IMR-90 (cell line): Measurements from ENCODE around the gene MICA. TPM values are rescaled to one million over a fixed set of nuclear protein-coding genes. Genes with fewer than 3 reads are reported as not detected.

Source experiments
- ATAC-seq: fragments of 200-7000 bp; cut with Tn5 transposase; 2 replicates; pipeline ENCODE4 v1.9.1; 2020; ENCODE audit warnings: low read depth, mild to moderate bottlenecking, moderate library complexity
- BruUV-seq: library from RNA; stranded (reverse); fragments of 400-500 nt; replicated peaks from 2 replicates; lab custom pipeline; 2021; lab: Mats Ljungman, UMichigan
- CTCF ChIA-PET: fragments of 300-600 bp; formaldehyde crosslinking; extraction: SDS; loops from one replicate; lab custom pipeline; 2021; ENCODE audit warnings: antibody characterized with exemption; lab: Yijun Ruan, JAX
- POLR2A ChIA-PET: fragments of 300-600 bp; sonication (Branson Sonifier 250); formaldehyde crosslinking; loops from one replicate; lab custom pipeline; 2022; ENCODE audit warnings: antibody characterized with exemption; ENCODE audit not compliant: unreplicated experiment; lab: Charles Lee
- DNase-seq: peaks from one replicate; pipeline ENCODE4 v3.0.0; 2013
- H2AFZ ChIP-seq: replicated peaks from 2 replicates; pipeline ENCODE3; 2013; ENCODE audit warnings: low read length, mild to moderate bottlenecking; ENCODE audit not compliant: poor library complexity
- H2AK5ac ChIP-seq: 2 replicates; pipeline ENCODE4 v1.6.1; 2013; ENCODE audit warnings: low read depth, low read length, inconsistent platforms
- H2AK9ac ChIP-seq: replicated peaks from 2 replicates; pipeline ENCODE3; 2013; ENCODE audit warnings: mild to moderate bottlenecking, low read depth, low read length, moderate library complexity; ENCODE audit not compliant: poor library complexity
- H2BK120ac ChIP-seq: 2 replicates; pipeline ENCODE4 v1.6.1; 2013; ENCODE audit warnings: low read depth, low read length, inconsistent platforms
- H2BK15ac ChIP-seq: 3 replicates; pipeline ENCODE4 v1.6.1; 2013; ENCODE audit warnings: low read depth, low read length, inconsistent platforms
- H2BK20ac ChIP-seq: 2 replicates; pipeline ENCODE4 v1.6.1; 2013; ENCODE audit warnings: low read depth, mild to moderate bottlenecking, inconsistent platforms, low read length, moderate library complexity
- H2BK5ac ChIP-seq: 2 replicates; pipeline ENCODE4 v1.6.1; 2013; ENCODE audit warnings: mild to moderate bottlenecking, low read depth, low read length, inconsistent platforms; ENCODE audit not compliant: poor library complexity, severe bottlenecking
- H3K14ac ChIP-seq: replicated peaks from 2 replicates; pipeline ENCODE4 v1.6.1; 2013; ENCODE audit warnings: low read depth, low read length, inconsistent platforms
- H3K18ac ChIP-seq: 2 replicates; pipeline ENCODE4 v1.6.1; 2013; ENCODE audit warnings: low read depth, low read length, control low read depth
- H3K23ac ChIP-seq: 2 replicates; pipeline ENCODE4 v1.6.1; 2013; ENCODE audit warnings: low read depth, low read length, inconsistent platforms
- H3K27ac ChIP-seq: 2 replicates; pipeline ENCODE4 v1.5.1; 2013; ENCODE audit warnings: mild to moderate bottlenecking, control low read depth, low read length; ENCODE audit not compliant: insufficient read depth
- H3K27me3 ChIP-seq: 2 replicates; pipeline ENCODE4 v1.6.1; 2013; ENCODE audit warnings: low read length; ENCODE audit not compliant: control insufficient read depth, insufficient read depth
- H3K36me3 ChIP-seq: 2 replicates; pipeline ENCODE4 v1.6.1; 2013; ENCODE audit warnings: low read length, mixed read lengths; ENCODE audit not compliant: control insufficient read depth, insufficient read depth
- H3K4ac ChIP-seq: 2 replicates; pipeline ENCODE4 v1.6.1; 2013; ENCODE audit warnings: low read depth, low read length, inconsistent platforms
- H3K4me1 ChIP-seq: 2 replicates; pipeline ENCODE4 v1.6.1; 2013; ENCODE audit warnings: low read length, mixed read lengths; ENCODE audit not compliant: control insufficient read depth, insufficient read depth
- H3K4me2 ChIP-seq: 2 replicates; pipeline ENCODE4 v1.6.1; 2013; ENCODE audit warnings: low read depth, mild to moderate bottlenecking, control low read depth, low read length, moderate library complexity
- H3K4me3 ChIP-seq: 2 replicates; pipeline ENCODE4 v1.5.1; 2013; ENCODE audit warnings: low read depth, mild to moderate bottlenecking, control low read depth, low read length, moderate library complexity; ENCODE audit not compliant: insufficient read depth
- H3K56ac ChIP-seq: 2 replicates; pipeline ENCODE4 v1.6.1; 2013; ENCODE audit warnings: low read length, inconsistent platforms; ENCODE audit not compliant: insufficient read depth; ENCODE audit errors: extremely low read depth
- H3K79me1 ChIP-seq, 2 experiments: 2 replicates each; pipeline ENCODE4 v1.6.1; 2013; ENCODE audit warnings: low read length in 2 of 2, inconsistent platforms in 1 of 2, low read depth in 1 of 2
- H3K9ac ChIP-seq: 2 replicates; pipeline ENCODE4 v1.6.1; 2013; ENCODE audit warnings: low read depth, low read length, control low read depth
- H3K9me1 ChIP-seq: 2 replicates; pipeline ENCODE4 v1.6.1; 2013; ENCODE audit warnings: low read length, inconsistent platforms; ENCODE audit not compliant: insufficient read depth
- H3K9me3 ChIP-seq: 2 replicates; pipeline ENCODE4 v1.6.1; 2013; ENCODE audit warnings: low read length; ENCODE audit not compliant: control insufficient read depth, insufficient read depth
- H4K20me1 ChIP-seq: 2 replicates; pipeline ENCODE4 v1.6.1; 2013; ENCODE audit warnings: low read length, inconsistent platforms; ENCODE audit not compliant: insufficient read depth
- H4K5ac ChIP-seq: 2 replicates; pipeline ENCODE4 v1.6.1; 2013; ENCODE audit warnings: mild to moderate bottlenecking, low read depth, low read length, control low read depth
- H4K8ac ChIP-seq, 2 experiments: 2 replicates each; pipeline ENCODE4 v1.6.1; 2013; ENCODE audit warnings: low read depth in 2 of 2, low read length in 2 of 2, control low read depth in 1 of 2, inconsistent platforms in 1 of 2
- H4K91ac ChIP-seq: 2 replicates; pipeline ENCODE4 v1.6.1; 2013; ENCODE audit warnings: low read depth, low read length, inconsistent platforms; ENCODE audit not compliant: insufficient read depth
- WGBS, 2 experiments: methylation state at CpG; one replicate each; pipeline versions ENCODE4 v1.1.5 to v1.1.7; 2013; ENCODE audit warnings: missing lambda C conversion rate in 2 of 2; ENCODE audit not compliant: insufficient read length in 1 of 2; ENCODE audit errors: extremely low coverage in 2 of 2; 5-methylcytosine and 5-hydroxymethylcytosine counted together
- dilution Hi-C: fragments of 300-500 bp; cut with HindIII; formaldehyde crosslinking; loops from one replicate; pipeline ENCODE4 v1.14.3; 2018; ENCODE audit warnings: low sequenced_read_pairs; ENCODE audit not compliant: unreplicated experiment
- in situ Hi-C: fragments of 300-500 bp; cut with MboI; formaldehyde crosslinking; loops from 3 replicates; pipeline ENCODE4 v1.14.3; 2019; ENCODE audit warnings: low sequenced_read_pairs, inconsistent platforms, mixed read lengths
- intact Hi-C: fragments of 100-400 bp; cut with micrococcal nuclease; formaldehyde crosslinking; loops from 2 replicates; pipeline ENCODE4 v1.10.0; 2022
- polyA plus RNA-seq, 3 experiments: library from polyadenylated mRNA; depleted of rRNA; stranded (reverse); fragments of >200 nt; gene quantifications; 2 replicates each; pipeline ENCODE4 v1.2.3, GENCODE V29; 2012; ENCODE audit warnings: low replicate concordance in 1 of 3
- total RNA-seq: library from RNA; depleted of rRNA; stranded (reverse); fragments of >200 nt; gene quantifications from 2 replicates; pipeline ENCODE4 v1.2.3, GENCODE V29; 2012
- TF ChIP-seq, protein P1 (sequence below): conservative IDR thresholded peaks from 2 replicates; pipeline ENCODE4 v1.5.1; 2012; ENCODE audit warnings: mild to moderate bottlenecking, low read depth, low read length, improper control_type of control experiment

The MICA gene
- total and polyA plus RNA-seq, 2 of the 4 experiments (the other 2 are of a cell fraction) = 55.9 to 67.7 TPM

DNA sequence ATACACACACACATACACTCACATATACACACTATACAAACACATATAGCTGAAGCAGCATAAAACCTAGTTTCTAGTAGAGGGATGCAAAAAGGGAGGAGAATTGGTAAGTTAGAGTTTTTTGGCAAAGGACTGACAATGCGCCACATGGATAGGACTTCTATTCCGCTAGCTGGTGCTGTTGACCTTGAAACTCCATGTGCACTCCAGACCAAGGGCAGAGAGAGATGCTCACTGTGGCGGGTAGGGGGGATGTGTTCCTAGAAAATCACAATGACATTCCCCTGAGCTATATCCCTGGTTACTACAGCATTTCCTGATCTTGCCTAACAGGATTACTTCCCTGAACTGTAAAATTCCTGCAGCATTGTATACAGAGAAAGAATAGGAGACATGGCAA lies 19.2 kb downstream of the MICA start:
- TF ChIP-seq, protein P1, sequence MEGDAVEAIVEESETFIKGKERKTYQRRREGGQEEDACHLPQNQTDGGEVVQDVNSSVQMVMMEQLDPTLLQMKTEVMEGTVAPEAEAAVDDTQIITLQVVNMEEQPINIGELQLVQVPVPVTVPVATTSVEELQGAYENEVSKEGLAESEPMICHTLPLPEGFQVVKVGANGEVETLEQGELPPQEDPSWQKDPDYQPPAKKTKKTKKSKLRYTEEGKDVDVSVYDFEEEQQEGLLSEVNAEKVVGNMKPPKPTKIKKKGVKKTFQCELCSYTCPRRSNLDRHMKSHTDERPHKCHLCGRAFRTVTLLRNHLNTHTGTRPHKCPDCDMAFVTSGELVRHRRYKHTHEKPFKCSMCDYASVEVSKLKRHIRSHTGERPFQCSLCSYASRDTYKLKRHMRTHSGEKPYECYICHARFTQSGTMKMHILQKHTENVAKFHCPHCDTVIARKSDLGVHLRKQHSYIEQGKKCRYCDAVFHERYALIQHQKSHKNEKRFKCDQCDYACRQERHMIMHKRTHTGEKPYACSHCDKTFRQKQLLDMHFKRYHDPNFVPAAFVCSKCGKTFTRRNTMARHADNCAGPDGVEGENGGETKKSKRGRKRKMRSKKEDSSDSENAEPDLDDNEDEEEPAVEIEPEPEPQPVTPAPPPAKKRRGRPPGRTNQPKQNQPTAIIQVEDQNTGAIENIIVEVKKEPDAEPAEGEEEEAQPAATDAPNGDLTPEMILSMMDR = no peak
- H3K9me1 ChIP-seq = peaks cover 3% of the 10 kb centered on the region; the same call in 1 of the 2 replicates
- no peak overlapping the region for H2BK5ac ChIP-seq
- no peak overlapping the region for H3K9ac ChIP-seq
- no peak overlapping the region for H2BK15ac ChIP-seq
- H3K9me3 ChIP-seq = no peaks in the 10 kb centered on the region
- no peak overlapping the region for H4K91ac ChIP-seq
- BruUV-seq = no TSS peak
- no peak overlapping the region for H3K23ac ChIP-seq
- H3K36me3 ChIP-seq = no peaks in the 10 kb centered on the region
- H3K79me1 ChIP-seq = no peaks in the 10 kb centered on the region
- H4K20me1 ChIP-seq = no peaks in the 10 kb centered on the region
- no peaks in the 10 kb centered on the region for H3K4me1 ChIP-seq
- ATAC-seq = no peak
- no peak overlapping the region for H3K4ac ChIP-seq
- ChIA-PET CTCF (no interaction called here), POLR2A (no interaction called here)
- no peak overlapping the region for H2BK120ac ChIP-seq
- H4K8ac ChIP-seq = no peak overlapping the region
- no peak overlapping the region for H3K18ac ChIP-seq
- in situ Hi-C loops (no loop called here), dilution Hi-C loops (no loop called here), intact Hi-C loops (no loop called here)
- no peak overlapping the region for H3K4me2 ChIP-seq
- no peak overlapping the region for H2AFZ ChIP-seq
- H2AK9ac ChIP-seq = no peak overlapping the region
- no peak overlapping the region for H4K5ac ChIP-seq
- no peak overlapping the region for H2BK20ac ChIP-seq
- no peak overlapping the region for H3K14ac ChIP-seq
- WGBS, 2 experiments = no CpG with 5 or more reads among the region's 3 CpGs
- DNase-seq = no peak
- H3K4me3 ChIP-seq = no peak overlapping the region
- H3K56ac ChIP-seq = no peak overlapping the region
- H2AK5ac ChIP-seq = no peak overlapping the region
- H3K27me3 ChIP-seq = peaks cover 8% of the 10 kb centered on the region
- H3K27ac ChIP-seq = no peak overlapping the region
